H1 (cell line): ENCODE measurements around the gene C3. TPM values are rescaled to one million over a fixed set of nuclear protein-coding genes. Genes with fewer than 3 reads are reported as not detected.

Experiments used
- CTCF ChIA-PET: fragments of 300-600 bp; sonication (Branson Sonifier 250); formaldehyde crosslinking; loops from one replicate; lab custom pipeline; 2021; ENCODE audit not compliant: partially characterized antibody; lab: Charles Lee
- POLR2A ChIA-PET: fragments of 300-600 bp; sonication (Branson Sonifier 250); formaldehyde crosslinking; loops from one replicate; lab custom pipeline; 2021; ENCODE audit warnings: inconsistent platforms; ENCODE audit not compliant: partially characterized antibody; lab: Charles Lee
- DNase-seq, 2 experiments: peaks; one replicate each; pipeline versions ENCODE4 v3.0.0 to v3.0.0-alpha.2; 2010 to 2022; ENCODE audit warnings: low spot score in 2 of 2, low read depth in 1 of 2, mixed read lengths in 1 of 2
- FAIRE-seq: peaks from 2 replicates; lab custom pipeline; 2011; peaks lifted over from hg19 to GRCh38; lab: Jason Lieb, UNC
- H2AFZ ChIP-seq: 2 replicates; pipeline ENCODE4 v1.8.1; 2012; ENCODE audit warnings: low read length, inconsistent platforms
- H2AK5ac ChIP-seq: 2 replicates; pipeline ENCODE4 v1.6.1; 2013; ENCODE audit warnings: low read depth, low read length
- H2BK120ac ChIP-seq: replicated peaks from 2 replicates; pipeline ENCODE3; 2013; ENCODE audit warnings: low read depth, low read length, inconsistent platforms
- H2BK12ac ChIP-seq: 2 replicates; pipeline ENCODE4 v1.6.1; 2013; ENCODE audit warnings: low read depth, low read length
- H2BK15ac ChIP-seq: 2 replicates; pipeline ENCODE4 v1.6.1; 2013; ENCODE audit warnings: low read length
- H2BK20ac ChIP-seq: 2 replicates; pipeline ENCODE4 v1.6.1; 2013; ENCODE audit warnings: low read length
- H2BK5ac ChIP-seq: 2 replicates; pipeline ENCODE4 v1.6.1; 2013; ENCODE audit warnings: low read depth, low read length
- H3K14ac ChIP-seq: 2 replicates; pipeline ENCODE4 v1.6.1; 2013; ENCODE audit warnings: inconsistent platforms; ENCODE audit not compliant: insufficient read length
- H3K18ac ChIP-seq: 2 replicates; pipeline ENCODE4 v1.6.1; 2013; ENCODE audit warnings: low read length; ENCODE audit errors: extremely low read depth
- H3K23ac ChIP-seq: 2 replicates; pipeline ENCODE4 v1.6.1; 2013; ENCODE audit warnings: inconsistent platforms; ENCODE audit not compliant: insufficient read length
- H3K23me2 ChIP-seq: 2 replicates; pipeline ENCODE4 v1.6.1; 2013; ENCODE audit warnings: low read depth, low read length
- H3K27ac ChIP-seq: 2 replicates; pipeline ENCODE4 v1.6.1; 2011; ENCODE audit warnings: low read depth, low read length, inconsistent platforms
- H3K27me3 ChIP-seq, 4 experiments: replicated peaks in 1 of 4; 1 replicate in 1 of 4; 2 replicates in 3 of 4; pipeline versions ENCODE4 v1.6.1 to v1.8.1; 2011 to 2013; ENCODE audit warnings: low read length in 3 of 4, mild to moderate bottlenecking in 3 of 4, inconsistent platforms in 2 of 4, mixed read lengths in 2 of 4, moderate library complexity in 1 of 4; ENCODE audit not compliant: control insufficient read depth in 3 of 4, insufficient read depth in 3 of 4; ENCODE audit errors: extremely low read depth in 1 of 4
- H3K36me3 ChIP-seq, 4 experiments: 2 replicates each; pipeline versions ENCODE4 v1.6.1 to v1.8.1; 2011 to 2013; ENCODE audit warnings: mild to moderate bottlenecking in 4 of 4, low read length in 3 of 4, moderate library complexity in 2 of 4, control low read depth in 1 of 4, inconsistent platforms in 1 of 4; ENCODE audit not compliant: insufficient read depth in 4 of 4, control insufficient read depth in 2 of 4
- H3K4ac ChIP-seq: replicated peaks from 2 replicates; pipeline ENCODE3; 2013; ENCODE audit warnings: low read length, low read depth, mixed read lengths, inconsistent platforms; ENCODE audit not compliant: insufficient read length
- H3K4me1 ChIP-seq, 4 experiments: replicated peaks in 1 of 4; 1 replicate in 1 of 4; 2 replicates in 3 of 4; pipeline versions ENCODE4 v1.6.1 to v1.8.1; 2011 to 2013; ENCODE audit warnings: low read length in 3 of 4, inconsistent platforms in 2 of 4, mixed read lengths in 1 of 4; ENCODE audit not compliant: insufficient read depth in 4 of 4, control insufficient read depth in 3 of 4
- H3K4me2 ChIP-seq, 2 experiments: 2 replicates each; pipeline versions ENCODE4 v1.6.1 to v1.8.1; 2011 to 2013; ENCODE audit warnings: low read depth in 2 of 2, low read length in 2 of 2, control low read depth in 1 of 2, inconsistent platforms in 1 of 2, mild to moderate bottlenecking in 1 of 2; ENCODE audit not compliant: insufficient read depth in 1 of 2
- H3K4me3 ChIP-seq, 4 experiments: fragments of 200-600, 300-600 bp in 1 of 4; sonication (generic), shearing (Covaris generic), sonication (Bioruptor Twin) in 1 of 4; 2 replicates each; pipeline versions ENCODE4 v1.5.1 to v1.8.1; 2011 to 2016; ENCODE audit warnings: low read length in 4 of 4, low read depth in 3 of 4, control low read depth in 2 of 4, inconsistent platforms in 2 of 4, mild to moderate bottlenecking in 2 of 4, mixed read lengths in 1 of 4, moderate library complexity in 1 of 4; ENCODE audit not compliant: insufficient read depth in 2 of 4; ENCODE audit errors: extremely low read depth in 1 of 4
- H3K56ac ChIP-seq: replicated peaks from 2 replicates; pipeline ENCODE3; 2013; ENCODE audit warnings: low read depth, mild to moderate bottlenecking, mixed read lengths, low read length, inconsistent platforms; ENCODE audit not compliant: insufficient read length
- H3K79me1 ChIP-seq: 2 replicates; pipeline ENCODE4 v1.6.1; 2013; ENCODE audit warnings: low read depth, low read length, control low read depth
- H3K79me2 ChIP-seq, 2 experiments: 2 replicates each; pipeline versions ENCODE4 v1.6.1 to v1.8.1; 2012 to 2013; ENCODE audit warnings: low read length in 2 of 2, mild to moderate bottlenecking in 2 of 2, inconsistent platforms in 1 of 2; ENCODE audit not compliant: insufficient read depth in 2 of 2, control insufficient read depth in 1 of 2
- H3K9ac ChIP-seq, 4 experiments: replicated peaks in 1 of 4; 1 replicate in 1 of 4; 2 replicates in 3 of 4; pipeline versions ENCODE4 v1.6.1 to v1.8.1; 2011 to 2013; ENCODE audit warnings: low read depth in 3 of 4, low read length in 3 of 4, control low read depth in 2 of 4, mild to moderate bottlenecking in 2 of 4, moderate library complexity in 2 of 4, inconsistent platforms in 1 of 4; ENCODE audit errors: extremely low read depth in 1 of 4
- H3K9me3 ChIP-seq, 2 experiments: 2 replicates each; pipeline versions ENCODE4 v1.6.1 to v1.8.1; 2012 to 2013; ENCODE audit warnings: mild to moderate bottlenecking in 2 of 2, moderate library complexity in 2 of 2, control low read depth in 1 of 2, inconsistent platforms in 1 of 2, low read depth in 1 of 2, low read length in 1 of 2, mixed read lengths in 1 of 2; ENCODE audit not compliant: insufficient read depth in 2 of 2
- H4K20me1 ChIP-seq, 2 experiments: replicated peaks in 1 of 2; 2 replicates each; pipeline versions ENCODE3 to v1.8.1; 2011 to 2013; ENCODE audit warnings: inconsistent platforms in 2 of 2, low read length in 2 of 2, mild to moderate bottlenecking in 1 of 2; ENCODE audit not compliant: insufficient read depth in 2 of 2, control insufficient read depth in 1 of 2
- H4K5ac ChIP-seq: 2 replicates; pipeline ENCODE4 v1.6.1; 2013; ENCODE audit warnings: low read length, low read depth, mixed read lengths, inconsistent platforms; ENCODE audit not compliant: insufficient read length
- H4K8ac ChIP-seq: 2 replicates; pipeline ENCODE4 v1.8.0; 2013; ENCODE audit warnings: mild to moderate bottlenecking, moderate library complexity, low read length, inconsistent platforms; ENCODE audit not compliant: insufficient read depth; ENCODE audit errors: extremely low read depth
- H4K91ac ChIP-seq: replicated peaks from 2 replicates; pipeline ENCODE3; 2013; ENCODE audit warnings: low read length, mixed read lengths, inconsistent platforms; ENCODE audit not compliant: insufficient read length
- BCL11A ChIP-seq, 2 experiments: IDR thresholded peaks; one replicate each; pipeline ENCODE4 v1.6.1; 2011; ENCODE audit warnings: low read depth in 2 of 2, low read length in 2 of 2, mild to moderate bottlenecking in 2 of 2
- CREB1 ChIP-seq: IDR thresholded peaks from 2 replicates; pipeline ENCODE4 v1.6.1; 2012; ENCODE audit warnings: inconsistent platforms
- EGR1 ChIP-seq: IDR thresholded peaks from 2 replicates; pipeline ENCODE4 v1.6.1; 2011; ENCODE audit warnings: low read depth, low read length, borderline replicate concordance
- EP300 ChIP-seq, 2 experiments: IDR thresholded peaks; 1 replicate in 1 of 2; 2 replicates in 1 of 2; pipeline ENCODE4 v1.6.1; 2011 to 2012; ENCODE audit warnings: low read depth in 2 of 2, low read length in 2 of 2, mild to moderate bottlenecking in 2 of 2, borderline replicate concordance in 1 of 2, inconsistent platforms in 1 of 2, moderate library complexity in 1 of 2
- KDM4A ChIP-seq: IDR thresholded peaks from one replicate; pipeline ENCODE4 v1.7.1; 2012; ENCODE audit warnings: low read depth, mild to moderate bottlenecking, moderate library complexity, low read length, inconsistent platforms; ENCODE audit not compliant: severe bottlenecking
- POLR2A ChIP-seq, 2 experiments: IDR thresholded peaks; 1 replicate in 1 of 2; 2 replicates in 1 of 2; pipeline ENCODE4 v1.6.1; 2011; ENCODE audit warnings: low read depth in 2 of 2, low read length in 2 of 2, mild to moderate bottlenecking in 2 of 2; ENCODE audit errors: control extremely low read depth in 1 of 2
- SAP30 ChIP-seq: fragments of 300-600 bp; sonication (generic); IDR thresholded peaks from 2 replicates; pipeline ENCODE4 v1.7.1; 2012; ENCODE audit warnings: low read length, moderate library complexity, mild to moderate bottlenecking, inconsistent platforms; ENCODE audit not compliant: insufficient read depth, insufficient replicate concordance
- TBP ChIP-seq: IDR thresholded peaks from 2 replicates; pipeline ENCODE4 v1.6.1; 2011; ENCODE audit warnings: low read depth, low read length, improper control_type of control experiment
- WGBS, 2 experiments: shearing (Covaris generic) in 1 of 2; methylation state at CpG; one replicate each; pipeline versions ENCODE4 v1.1.6 to v1.1.7; 2013 to 2015; ENCODE audit warnings: low lambda C conversion rate in 2 of 2, mixed read lengths in 2 of 2, inconsistent platforms in 1 of 2, low coverage in 1 of 2, missing lambda C conversion rate in 1 of 2; ENCODE audit not compliant: insufficient replicate concordance in 2 of 2, insufficient coverage in 1 of 2, insufficient read length in 1 of 2; ENCODE audit errors: extremely low coverage in 1 of 2, missing lambda C conversion rate in 1 of 2; 5-methylcytosine and 5-hydroxymethylcytosine counted together
- polyA plus RNA-seq, 7 experiments: library from polyadenylated mRNA; depleted of rRNA in 3 of 7; stranded (reverse) in 5 of 7; unstranded in 2 of 7; fragments of >200 nt in 5 of 7; fragments of 200-250 nt in 2 of 7; gene quantifications; 1 replicate in 5 of 7; 2 replicates in 1 of 7; 4 replicates in 1 of 7; pipeline versions ENCODE4 v1.2.1 to v1.2.3, GENCODE V29; 2011 to 2013; ENCODE audit warnings: missing spikeins in 2 of 7, mixed read lengths in 2 of 7
- total RNA-seq: library from RNA; stranded (reverse); fragmentation: NEBNext Ultra II Directional; extraction: Animal tissue kit (Norgen Biotek cat#: 25700); gene quantifications from 2 replicates; pipeline ENCODE4 v1.2.1, GENCODE V29; 2021

C3 gene
- total and polyA plus RNA-seq, 2 of the 8 experiments (the other 6 are each of a cell fraction or from before 2014, with no cell fraction given), result 6.4 to 12.8 TPM

- Histone ChIP-seq H3K4me3 (peak overlapping the region; percentile 61 to 84 (median 83)), H4K20me1 (no peaks in the 10 kb centered on the region), H2BK20ac (no peak overlapping the region), H4K91ac (peak overlapping the region; percentile 62), H2AFZ (0 out of 2 replicates have a peak overlapping the region, but pooled peaks have one; percentile 5), H3K79me1 (peaks cover 10% of the 10 kb centered on the region), H2BK15ac (no peak overlapping the region), H2BK5ac (peak overlapping the region; percentile 96), H3K56ac (no peak overlapping the region), H3K27ac (no peak overlapping the region; the same call in 1 of the 2 replicates), H3K4ac (no peak overlapping the region), H4K8ac (no peak overlapping the region; the same call in 1 of the 2 replicates), H3K4me1 (peaks cover 0 to 6% (median 5%) of the 10 kb centered on the region in 4 experiments; a peak in 5 of 7 replicates), H3K9me3 (no peaks in the 10 kb centered on the region), H3K79me2 (peaks cover 0 to 7% of the 10 kb centered on the region in 2 experiments; a peak in 2 of 4 replicates), H3K14ac (no peak overlapping the region), H3K36me3 (no peaks in the 10 kb centered on the region)
- no peak for DNase-seq
- POLR2A ChIA-PET, result interaction anchor here (1.2 to 5.7 kb wide), 9 partner anchors 10 to 49 kb away, joined by 3 to 53 read pairs (median 4); partner anchors contain the start of genes GPR108 and TRIP10
- FAIRE-seq, result no peak
- TF ChIP-seq CREB1 (no peak), KDM4A (peak; percentile 43), POLR2A (IDR thresholded peaks at IDR 0.05; ENCODE audit: control extremely low read depth in 1 of 2, low read depth in 2 of 2, low read length in 2 of 2) (peak in 1 of 2 experiments; percentile 33; a peak in 1 of 3 replicates), TBP (no peak), SAP30 (no peak), BCL11A (IDR thresholded peaks at IDR 0.05; ENCODE audit: low read depth in 2 of 2, low read length in 2 of 2) (no peak), EP300 (IDR thresholded peaks at IDR 0.05; ENCODE audit: borderline replicate concordance in 1 of 2, low read depth in 2 of 2, low read length in 2 of 2) (no peak), EGR1 (no peak)
- TF ChIP-seq, all 59 proteins: peak for 2
- Histone ChIP-seq H2BK120ac (no peak overlapping the region), H2AK5ac (no peak overlapping the region), H3K23me2 (peaks cover 15% of the 10 kb centered on the region), H3K9ac (peak overlapping the region; percentile 59 to 72 (median 62); a peak in 6 of 7 replicates), H3K4me2 (peak overlapping the region; percentile 87 to 99), H3K27me3 (no peaks in the 10 kb centered on the region), H3K18ac (peak overlapping the region; percentile 83), H2BK12ac (0 out of 2 replicates have a peak overlapping the region, but pooled peaks have one; percentile 68), H4K5ac (peak overlapping the region; percentile 20), H3K23ac (no peak overlapping the region)
- 2% methylated on average over 15 of the region's 15 CpGs; no CpG with 5 or more reads in 1 of the 2 experiments for WGBS, 2 experiments
- CTCF ChIA-PET, result interaction anchor here (1.1 to 4.4 kb wide), 4 partner anchors 13 to 97 kb away, joined by 3 to 19 read pairs (median 4); no protein-coding TSS in a partner anchor
These were observed 46.6 kb upstream of the C3 start for GRCh38 chr19:6767081-6767356.
